ENCODE results near the gene CAMK1D.
"Not testable (repeated sequence)": the region's sequence is repeated elsewhere in the genome, so short reads cannot be mapped to it uniquely, and the experiment has no call there.

The CAMK1D gene

DNA sequence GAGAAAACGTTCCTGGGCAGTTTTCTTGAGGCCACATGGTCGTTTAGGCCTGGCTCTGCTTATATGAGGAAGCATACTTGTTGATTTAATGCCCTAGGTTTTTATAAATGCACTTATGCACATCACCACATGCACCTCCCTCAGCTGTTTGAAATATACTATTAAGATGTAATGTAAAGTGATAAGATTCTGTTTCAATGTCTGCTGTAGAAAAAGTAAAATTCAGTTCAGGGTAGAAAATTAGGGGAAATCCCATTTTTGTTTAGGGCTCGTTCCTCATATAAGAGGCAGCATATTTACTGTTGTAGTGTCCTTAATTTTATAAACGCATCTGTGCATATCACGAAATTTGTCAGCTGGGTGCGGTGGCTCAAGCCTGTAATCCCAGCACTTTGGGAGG lies 7.8 kb upstream of the CAMK1D start:
- no peak for DNase-seq

DNA sequence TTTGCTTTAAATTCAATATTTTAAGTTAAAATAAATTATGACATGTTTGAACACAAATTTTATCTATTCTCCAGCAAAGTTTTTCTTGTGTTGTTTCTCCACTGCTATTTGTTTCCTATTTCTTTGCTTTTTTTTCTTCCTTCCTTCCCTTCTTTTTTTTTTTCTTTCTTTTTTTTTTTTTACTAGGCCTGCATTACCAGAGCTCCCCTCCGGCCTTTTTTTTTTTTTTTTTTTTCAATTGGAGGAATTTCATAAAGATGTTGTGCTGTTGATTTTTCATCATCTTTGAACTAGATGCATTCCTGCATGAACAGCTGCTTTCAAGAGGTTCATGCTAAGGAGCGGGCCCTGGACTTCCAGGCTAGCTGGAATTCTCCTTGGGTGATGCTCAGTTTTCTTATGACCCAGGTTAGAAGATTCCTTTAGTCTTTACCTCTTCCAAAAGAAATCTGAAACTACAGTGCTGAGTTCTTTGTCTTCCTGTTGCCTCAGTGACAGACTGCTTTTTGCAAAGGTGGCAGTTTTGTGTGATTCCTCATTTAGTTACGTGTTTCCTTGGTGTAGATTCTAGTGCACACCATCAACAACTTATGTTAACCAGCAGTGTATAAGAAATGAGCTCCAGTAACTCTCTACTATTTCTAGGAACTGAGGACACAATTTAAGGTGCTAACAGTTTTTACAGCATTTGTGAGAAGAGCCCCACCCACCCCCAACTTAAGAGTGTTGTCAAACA lies 4.8 kb upstream of the CAMK1D start:
- no peak for DNase-seq

- DNase-seq: no peak
These were observed 2.6 kb upstream of the CAMK1D start for GRCh38 chr10:12346707-12347106.

DNA sequence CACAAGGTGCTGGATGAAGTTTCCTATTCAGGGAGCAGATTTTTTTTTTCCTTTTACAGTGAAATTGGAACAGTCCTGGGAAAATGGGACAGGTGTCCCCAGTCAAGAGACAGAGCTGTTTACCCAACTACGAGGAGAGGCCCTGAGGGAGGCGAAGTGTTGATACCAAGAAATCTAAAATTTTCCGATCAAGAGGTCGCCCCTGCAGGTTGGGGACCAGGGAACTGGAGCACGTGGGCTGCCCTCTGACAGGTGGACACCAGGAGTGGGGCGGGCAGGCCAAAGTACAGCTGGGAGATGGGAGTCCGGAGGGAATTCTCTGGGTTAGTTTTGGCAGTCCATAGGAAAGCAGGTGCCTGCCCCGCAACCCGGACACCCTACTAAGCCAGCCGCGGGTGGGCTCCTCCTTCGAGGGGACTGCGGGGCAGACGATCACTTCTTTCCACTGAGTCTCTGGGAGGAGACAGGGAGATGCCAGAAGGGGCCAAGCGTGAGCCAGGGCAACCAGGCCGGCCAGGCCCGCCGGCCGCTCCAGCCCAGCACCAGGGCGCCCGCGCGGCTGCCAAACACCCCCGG lies 965 bp upstream of the CAMK1D start:
- no peak for DNase-seq

DNA sequence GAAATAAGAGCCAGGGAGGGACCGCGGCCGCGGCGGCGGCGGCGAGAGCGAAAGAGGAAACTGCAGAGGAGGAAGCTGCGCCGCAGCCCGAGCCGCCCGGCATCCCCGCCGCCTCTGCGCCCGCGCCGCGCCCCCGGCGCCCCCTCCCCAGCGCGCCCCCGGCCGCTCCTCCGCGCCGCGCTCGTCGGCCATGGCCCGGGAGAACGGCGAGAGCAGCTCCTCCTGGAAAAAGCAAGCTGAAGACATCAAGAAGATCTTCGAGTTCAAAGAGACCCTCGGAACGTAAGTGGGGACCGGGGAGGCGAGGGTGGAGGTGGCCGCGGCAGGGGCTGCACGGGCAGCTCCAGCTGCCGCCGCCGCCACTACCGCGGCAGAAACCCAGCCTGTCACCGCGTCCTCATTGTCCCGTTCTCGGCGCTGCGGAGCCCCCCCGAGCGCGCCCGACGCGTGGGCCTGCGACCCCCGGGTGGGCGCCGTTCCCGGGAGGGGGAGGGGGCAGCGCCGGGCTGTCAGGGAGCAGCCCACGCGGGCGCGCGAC lies 351 bp downstream of the CAMK1D start:
- no peak for DNase-seq

DNA sequence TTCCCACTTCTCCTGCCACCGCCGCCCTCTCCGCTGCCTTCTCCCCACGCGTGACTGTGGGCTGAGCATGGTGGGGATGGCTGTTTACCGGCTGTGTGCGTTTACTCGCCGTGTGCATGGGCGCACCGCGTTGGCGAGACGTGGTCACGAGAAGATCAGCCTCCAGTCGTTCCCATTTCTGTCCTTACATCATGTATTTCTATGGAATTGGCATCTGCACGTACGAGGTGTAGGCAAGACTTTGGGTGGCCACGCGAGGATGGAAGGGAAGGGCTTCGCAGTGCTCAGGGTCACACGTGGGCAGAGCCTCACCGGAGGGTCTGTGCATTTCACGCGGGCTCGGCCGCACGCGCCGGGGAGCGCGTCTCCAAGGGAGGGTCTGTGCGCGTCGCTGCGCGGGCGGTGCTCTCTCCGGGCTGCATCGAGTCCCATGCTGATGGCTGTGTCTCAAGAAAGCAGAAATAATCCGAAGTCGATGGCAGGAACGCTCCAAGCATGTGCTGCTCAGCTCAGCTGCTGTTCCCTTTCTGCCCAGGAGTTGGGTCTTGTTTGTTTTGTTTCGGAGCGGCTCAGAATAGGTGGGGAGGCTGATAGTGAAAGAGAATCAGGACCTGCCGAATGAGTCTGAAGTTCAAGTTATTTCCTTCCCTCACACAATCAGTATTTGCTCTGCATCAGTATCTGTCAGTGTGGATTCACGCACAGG lies 973 bp downstream of the CAMK1D start:
- DNase-seq: peak; percentile 7

GRCh38 chr10:12350925-12351324 lies 1.6 kb downstream of the CAMK1D start:
- no peak for DNase-seq

GRCh38 chr10:12351447-12351846 lies 2.1 kb downstream of the CAMK1D start:
- DNase-seq: no peak

GRCh38 chr10:12351889-12352288 lies 2.5 kb downstream of the CAMK1D start:
- no peak for DNase-seq

GRCh38 chr10:12353399-12354242 lies 4.3 kb downstream of the CAMK1D start:
- DNase-seq: no peak

DNA sequence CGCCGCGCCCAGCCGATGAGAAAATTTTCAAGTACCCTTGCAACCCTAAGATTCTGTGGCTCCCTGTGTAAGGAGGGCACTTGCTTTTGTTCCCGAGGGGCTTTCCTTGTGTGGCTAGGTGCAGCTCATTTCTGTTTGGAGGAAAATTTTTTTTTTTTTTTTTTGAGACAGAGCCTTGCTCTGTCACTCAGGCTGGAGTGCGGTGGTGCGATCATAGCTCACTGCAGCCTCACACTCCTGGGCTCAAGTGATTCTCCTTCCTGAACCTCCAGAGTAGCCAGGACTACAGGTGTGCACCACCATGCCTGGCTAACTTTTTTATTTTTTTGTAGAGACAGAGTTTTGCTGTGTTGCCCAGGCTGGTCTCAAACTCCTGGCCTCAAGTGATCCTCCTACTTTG lies 5.3 kb downstream of the CAMK1D start:
- DNase-seq: not testable (repeated sequence)

- no peak for DNase-seq
These were observed 6.0 kb downstream of the CAMK1D start for GRCh38 chr10:12355384-12355783.

- DNase-seq: no peak
These were observed 8.3 kb downstream of the CAMK1D start for GRCh38 chr10:12357525-12358151.

DNA sequence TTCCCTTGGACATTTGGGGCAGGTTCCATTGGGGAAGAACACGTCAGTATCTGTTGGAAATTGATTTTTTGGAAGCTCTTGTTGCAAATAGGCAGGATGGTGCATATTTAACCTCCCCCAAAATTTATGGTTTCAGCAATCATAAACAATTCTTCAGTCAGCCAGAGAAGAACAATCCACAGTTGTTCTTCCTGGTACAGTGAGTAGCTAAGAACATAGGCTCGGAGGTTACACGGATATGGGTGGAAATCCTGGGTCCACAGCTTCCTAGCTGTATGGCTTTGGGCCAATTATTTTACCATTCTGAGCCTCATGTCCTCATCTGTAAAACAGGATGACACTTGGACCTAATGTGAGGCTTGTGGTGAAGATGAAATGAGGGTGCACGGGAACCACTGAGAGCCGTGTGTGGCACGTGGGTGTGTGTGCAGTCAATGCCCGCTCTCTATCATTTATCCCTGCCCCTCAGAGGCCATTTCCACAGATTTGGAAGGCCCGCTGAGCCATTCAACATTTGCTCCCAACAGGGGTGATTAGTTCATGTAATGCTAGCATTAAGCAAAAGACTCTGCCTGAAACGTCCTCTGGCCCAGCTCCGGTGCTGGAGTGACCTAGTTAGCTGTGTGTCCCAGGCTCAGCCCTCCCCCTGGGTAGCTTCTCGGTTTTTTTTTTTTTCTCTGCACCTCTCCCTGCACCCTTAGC lies 9.7 kb downstream of the CAMK1D start:
- no peak for DNase-seq

DNA sequence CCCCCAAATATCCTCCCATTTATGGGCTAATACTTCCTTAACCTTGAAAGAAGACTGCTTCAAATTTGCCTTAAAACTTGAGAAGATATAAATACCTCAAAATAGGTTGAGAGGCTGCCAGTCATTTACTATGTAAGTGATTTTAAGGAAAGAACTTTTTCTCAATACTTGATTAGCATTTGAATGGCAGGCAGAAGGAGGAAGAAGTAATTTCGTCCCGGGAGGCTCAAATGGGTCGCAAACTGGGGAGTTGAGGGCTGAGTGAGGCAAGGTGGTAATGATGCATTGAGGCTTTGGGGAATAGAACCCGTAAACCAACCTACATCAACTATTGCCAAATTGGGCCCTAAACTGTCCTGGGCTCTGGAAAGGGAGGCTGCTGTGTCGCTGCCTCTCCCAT lies 11.1 kb downstream of the CAMK1D start:
- no peak for DNase-seq

DNA sequence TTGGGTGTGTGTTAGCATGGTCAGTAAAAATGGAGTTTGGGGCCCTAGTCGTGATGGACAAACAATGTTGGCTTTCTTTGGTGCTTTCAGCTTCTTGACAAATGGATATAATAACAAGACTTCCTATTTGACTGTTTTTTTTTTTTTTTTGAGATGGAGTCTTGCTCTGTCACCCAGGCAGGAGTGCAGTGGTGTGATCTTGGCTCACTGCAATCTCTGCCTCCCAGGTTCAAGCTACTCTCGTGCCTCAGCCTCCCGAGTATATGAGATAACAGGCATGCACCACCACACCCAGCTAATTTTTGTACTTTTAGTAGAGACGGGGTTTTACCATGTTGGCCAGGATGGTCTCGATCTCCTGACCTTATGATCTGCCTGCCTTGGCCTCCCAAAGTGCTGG lies 11.8 kb downstream of the CAMK1D start:
- not testable (repeated sequence) for DNase-seq

DNA sequence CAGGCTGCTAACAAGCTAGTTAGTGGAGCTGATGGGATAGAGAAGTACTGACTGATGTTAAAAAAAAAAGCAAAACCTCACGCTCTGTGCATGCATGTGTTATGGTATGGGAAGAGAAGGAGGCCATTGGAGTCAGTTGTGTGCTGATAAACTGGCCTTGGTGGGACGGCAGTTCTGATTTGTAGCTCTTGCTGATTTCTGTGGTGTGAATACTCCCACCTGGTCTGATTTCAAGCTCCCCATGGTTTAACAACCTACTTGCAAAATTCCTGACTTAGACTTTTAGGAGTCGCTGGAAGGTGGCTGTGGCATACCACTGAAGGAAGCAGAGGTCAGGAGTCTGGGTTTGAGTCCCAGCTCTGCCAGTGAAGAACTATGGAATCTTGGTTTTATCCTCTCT lies 15.2 kb downstream of the CAMK1D start:
- DNase-seq: no peak

GRCh38 chr10:12367272-12367671 lies 17.9 kb downstream of the CAMK1D start:
- no peak for DNase-seq

GRCh38 chr10:12369982-12370381 lies 20.6 kb downstream of the CAMK1D start:
- DNase-seq: no peak

DNA sequence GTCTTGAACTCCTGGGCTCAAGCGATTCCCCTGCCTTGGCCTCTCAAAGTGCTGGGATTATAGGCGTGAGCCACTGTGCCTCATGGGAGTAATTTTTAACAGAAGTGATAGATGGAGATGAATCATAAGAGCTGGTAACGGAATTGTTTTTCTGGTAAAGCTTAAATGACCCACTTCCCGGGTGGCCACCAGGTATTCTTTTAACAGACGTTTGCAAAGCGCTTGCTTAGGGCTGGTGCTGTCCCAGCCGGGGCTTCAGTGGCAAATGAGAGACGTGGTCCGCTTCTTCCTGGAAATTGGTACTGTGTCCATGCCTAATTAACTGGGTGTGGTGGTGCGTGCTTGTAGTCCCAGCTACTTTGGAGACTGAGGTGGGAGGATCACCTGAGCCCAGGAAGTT lies 23.5 kb downstream of the CAMK1D start:
- DNase-seq: no peak

GRCh38 chr10:12375076-12375504 lies 25.7 kb downstream of the CAMK1D start:
- DNase-seq: no peak

- no peak for DNase-seq
These were observed 26.9 kb downstream of the CAMK1D start for GRCh38 chr10:12376211-12376610.
